Measurements from ENCODE around the gene SLC35B4.

GRCh38 chr7:134332892-134333291 is 16.2 kb upstream of the SLC35B4 start:
- TF ChIP-seq, protein P1, sequence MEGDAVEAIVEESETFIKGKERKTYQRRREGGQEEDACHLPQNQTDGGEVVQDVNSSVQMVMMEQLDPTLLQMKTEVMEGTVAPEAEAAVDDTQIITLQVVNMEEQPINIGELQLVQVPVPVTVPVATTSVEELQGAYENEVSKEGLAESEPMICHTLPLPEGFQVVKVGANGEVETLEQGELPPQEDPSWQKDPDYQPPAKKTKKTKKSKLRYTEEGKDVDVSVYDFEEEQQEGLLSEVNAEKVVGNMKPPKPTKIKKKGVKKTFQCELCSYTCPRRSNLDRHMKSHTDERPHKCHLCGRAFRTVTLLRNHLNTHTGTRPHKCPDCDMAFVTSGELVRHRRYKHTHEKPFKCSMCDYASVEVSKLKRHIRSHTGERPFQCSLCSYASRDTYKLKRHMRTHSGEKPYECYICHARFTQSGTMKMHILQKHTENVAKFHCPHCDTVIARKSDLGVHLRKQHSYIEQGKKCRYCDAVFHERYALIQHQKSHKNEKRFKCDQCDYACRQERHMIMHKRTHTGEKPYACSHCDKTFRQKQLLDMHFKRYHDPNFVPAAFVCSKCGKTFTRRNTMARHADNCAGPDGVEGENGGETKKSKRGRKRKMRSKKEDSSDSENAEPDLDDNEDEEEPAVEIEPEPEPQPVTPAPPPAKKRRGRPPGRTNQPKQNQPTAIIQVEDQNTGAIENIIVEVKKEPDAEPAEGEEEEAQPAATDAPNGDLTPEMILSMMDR (IDR thresholded peaks at IDR 0.05; ENCODE audit: insufficient read depth, low read depth, low read length), result no peak
- no peak for TF ChIP-seq EZH2 (IDR thresholded peaks at IDR 0.05; ENCODE audit: insufficient read depth, low read length)

Data from astrocyte (in vitro differentiated cells and primary cell).